OCI-LY7 (cell line): ENCODE data around the gene KLK15. TPM values are rescaled to one million over a fixed set of nuclear protein-coding genes. Genes with fewer than 3 reads are reported as not detected.

Experiments used
- BruUV-seq: library from RNA; stranded (reverse); fragments of 400-500 nt; replicated peaks from 2 replicates; lab custom pipeline; 2021; lab: Mats Ljungman, UMichigan
- CTCF ChIA-PET: fragments of 300-600 bp; sonication (Branson Sonifier 250); formaldehyde crosslinking; loops from one replicate; lab custom pipeline; 2022; ENCODE audit warnings: antibody characterized with exemption; ENCODE audit not compliant: unreplicated experiment; lab: Charles Lee
- POLR2A ChIA-PET: fragments of 300-600 bp; sonication (Branson Sonifier 250); formaldehyde crosslinking; loops from one replicate; lab custom pipeline; 2022; ENCODE audit warnings: antibody characterized with exemption; lab: Charles Lee
- DNase-seq: peaks from one replicate; pipeline ENCODE4 v3.0.0-alpha.2; 2015; ENCODE audit warnings: low spot score
- H2AFZ ChIP-seq: fragments of 200-600 bp; sonication (generic), shearing (Covaris generic); 2 replicates; pipeline ENCODE4 v1.6.1; 2014; ENCODE audit warnings: mild to moderate bottlenecking, antibody characterized with exemption, low read length, moderate library complexity
- H3K27ac ChIP-seq: fragments of 200-600 bp; sonication (generic); 2 replicates; pipeline ENCODE4 v1.5.1; 2014; ENCODE audit warnings: mixed run types, low read depth, mild to moderate bottlenecking, moderate library complexity, low read length, inconsistent platforms; ENCODE audit not compliant: poor library complexity, severe bottlenecking
- H3K36me3 ChIP-seq: fragments of 200-600 bp; sonication (generic); 2 replicates; pipeline ENCODE4 v1.6.1; 2014; ENCODE audit warnings: mild to moderate bottlenecking, antibody characterized with exemption, low read length, moderate library complexity, mixed read lengths; ENCODE audit not compliant: insufficient read depth
- H3K4me1 ChIP-seq: fragments of 200-600 bp; sonication (generic); 2 replicates; pipeline ENCODE4 v1.5.1; 2014; ENCODE audit warnings: mild to moderate bottlenecking, low read length; ENCODE audit not compliant: insufficient read depth, poor library complexity, severe bottlenecking
- H3K4me2 ChIP-seq: fragments of 200-600 bp; sonication (generic); 2 replicates; pipeline ENCODE4 v1.6.1; 2014; ENCODE audit warnings: mild to moderate bottlenecking, low read length
- H3K4me3 ChIP-seq: fragments of 200-600 bp; sonication (generic); 2 replicates; pipeline ENCODE4 v1.5.1; 2014; ENCODE audit warnings: mild to moderate bottlenecking, low read depth, low read length; ENCODE audit not compliant: poor library complexity, severe bottlenecking
- H3K79me2 ChIP-seq: fragments of 200-600 bp; sonication (generic); 2 replicates; pipeline ENCODE4 v1.6.1; 2016; ENCODE audit warnings: low read depth, mild to moderate bottlenecking, low read length, moderate library complexity, mixed read lengths; ENCODE audit not compliant: insufficient read depth
- H3K9me2 ChIP-seq: fragments of 200-600 bp; sonication (generic); 2 replicates; pipeline ENCODE4 v1.6.1; 2016; ENCODE audit warnings: mild to moderate bottlenecking, low read length, mixed read lengths; ENCODE audit not compliant: insufficient read depth
- H3K9me3 ChIP-seq: fragments of 200-600 bp; sonication (generic); 2 replicates; pipeline ENCODE4 v1.6.1; 2014; ENCODE audit warnings: mild to moderate bottlenecking, mixed run types, low read length, mixed read lengths
- H4K20me1 ChIP-seq: fragments of 200-600 bp; sonication (generic); 2 replicates; pipeline ENCODE4 v1.6.1; 2014; ENCODE audit warnings: mild to moderate bottlenecking, antibody characterized with exemption, low read length, moderate library complexity, mixed read lengths; ENCODE audit not compliant: insufficient read depth
- EZH2phosphoT487 ChIP-seq: fragments of 200-600 bp; sonication (generic); IDR thresholded peaks from 2 replicates; pipeline ENCODE4 v1.6.1; 2018; ENCODE audit warnings: low read depth, borderline replicate concordance, mild to moderate bottlenecking, mixed run types, antibody characterized with exemption, low read length, moderate library complexity, mixed read lengths
- intact Hi-C: fragments of 100-400 bp; cut with micrococcal nuclease; formaldehyde crosslinking; loops from one replicate; pipeline ENCODE4 v1.10.0; 2022; ENCODE audit not compliant: unreplicated experiment
- total RNA-seq, 2 experiments: library from RNA; depleted of rRNA in 1 of 2; stranded (reverse); fragments of >200 nt in 1 of 2; shearing (Covaris generic) in 1 of 2; gene quantifications; 2 replicates each; pipeline ENCODE4 v1.2.3, GENCODE V29; 2014 to 2022
- TF ChIP-seq, protein P1 (sequence below): fragments of 200-600 bp; sonication (generic); conservative IDR thresholded peaks from 2 replicates; pipeline ENCODE4 v1.5.1; 2014; ENCODE audit warnings: mild to moderate bottlenecking, antibody characterized with exemption, low read length, moderate library complexity, mixed read lengths

KLK15 gene
- total RNA-seq, 2 experiments from 2014 or later: not detected

DNA sequence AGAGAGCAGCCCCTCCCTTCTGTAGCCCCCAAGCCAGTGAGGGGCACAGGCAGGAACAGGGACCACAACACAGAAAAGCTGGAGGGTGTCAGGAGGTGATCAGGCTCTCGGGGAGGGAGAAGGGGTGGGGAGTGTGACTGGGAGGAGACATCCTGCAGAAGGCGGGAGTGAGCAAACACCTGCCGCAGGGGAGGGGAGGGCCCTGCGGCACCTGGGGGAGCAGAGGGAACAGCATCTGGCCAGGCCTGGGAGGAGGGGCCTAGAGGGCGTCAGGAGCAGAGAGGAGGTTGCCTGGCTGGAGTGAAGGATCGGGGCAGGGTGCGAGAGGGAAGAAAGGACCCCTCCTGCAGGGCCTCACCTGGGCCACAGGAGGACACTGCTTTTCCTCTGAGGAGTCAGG lies 25.5 kb upstream of the KLK15 start:
- no peak overlapping the region for H3K4me2 ChIP-seq
- POLR2A ChIA-PET: no interaction called here
- TF ChIP-seq, protein P1, sequence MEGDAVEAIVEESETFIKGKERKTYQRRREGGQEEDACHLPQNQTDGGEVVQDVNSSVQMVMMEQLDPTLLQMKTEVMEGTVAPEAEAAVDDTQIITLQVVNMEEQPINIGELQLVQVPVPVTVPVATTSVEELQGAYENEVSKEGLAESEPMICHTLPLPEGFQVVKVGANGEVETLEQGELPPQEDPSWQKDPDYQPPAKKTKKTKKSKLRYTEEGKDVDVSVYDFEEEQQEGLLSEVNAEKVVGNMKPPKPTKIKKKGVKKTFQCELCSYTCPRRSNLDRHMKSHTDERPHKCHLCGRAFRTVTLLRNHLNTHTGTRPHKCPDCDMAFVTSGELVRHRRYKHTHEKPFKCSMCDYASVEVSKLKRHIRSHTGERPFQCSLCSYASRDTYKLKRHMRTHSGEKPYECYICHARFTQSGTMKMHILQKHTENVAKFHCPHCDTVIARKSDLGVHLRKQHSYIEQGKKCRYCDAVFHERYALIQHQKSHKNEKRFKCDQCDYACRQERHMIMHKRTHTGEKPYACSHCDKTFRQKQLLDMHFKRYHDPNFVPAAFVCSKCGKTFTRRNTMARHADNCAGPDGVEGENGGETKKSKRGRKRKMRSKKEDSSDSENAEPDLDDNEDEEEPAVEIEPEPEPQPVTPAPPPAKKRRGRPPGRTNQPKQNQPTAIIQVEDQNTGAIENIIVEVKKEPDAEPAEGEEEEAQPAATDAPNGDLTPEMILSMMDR: no peak
- no peak for TF ChIP-seq EZH2phosphoT487
- H3K4me1 ChIP-seq: no peaks in the 10 kb centered on the region
- H3K9me2 ChIP-seq: no peaks in the 10 kb centered on the region
- H4K20me1 ChIP-seq: no peaks in the 10 kb centered on the region
- CTCF ChIA-PET: no interaction called here
- H3K79me2 ChIP-seq: no peaks in the 10 kb centered on the region
- H3K36me3 ChIP-seq: no peaks in the 10 kb centered on the region
- no peak overlapping the region for H3K4me3 ChIP-seq
- H3K9me3 ChIP-seq: no peaks in the 10 kb centered on the region
- no TSS peak for BruUV-seq
- no peak overlapping the region for H2AFZ ChIP-seq
- intact Hi-C loops: no loop called here
- H3K27ac ChIP-seq: no peak overlapping the region
- no peak for DNase-seq

DNA sequence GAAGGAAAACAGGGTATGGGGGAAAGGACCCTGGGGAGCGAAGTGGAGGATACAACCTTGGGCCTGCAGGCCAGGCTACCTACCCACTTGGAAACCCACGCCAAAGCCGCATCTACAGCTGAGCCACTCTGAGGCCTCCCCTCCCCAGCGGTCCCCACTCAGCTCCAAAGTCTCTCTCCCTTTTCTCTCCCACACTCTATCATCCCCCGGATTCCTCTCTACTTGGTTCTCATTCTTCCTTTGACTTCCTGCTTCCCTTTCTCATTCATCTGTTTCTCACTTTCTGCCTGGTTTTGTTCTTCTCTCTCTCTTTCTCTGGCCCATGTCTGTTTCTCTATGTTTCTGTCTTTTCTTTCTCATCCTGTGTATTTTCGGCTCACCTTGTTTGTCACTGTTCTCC lies 24.0 kb upstream of the KLK15 start:
- CTCF ChIA-PET: no interaction called here
- Histone ChIP-seq H3K4me1 (no peaks in the 10 kb centered on the region), H3K4me2 (no peak overlapping the region)

More for the DNA sequence above, 24.0 kb upstream of the KLK15 start:
- intact Hi-C loops: no loop called here
- no TSS peak for BruUV-seq
- H3K9me2 ChIP-seq: no peaks in the 10 kb centered on the region
- DNase-seq: no peak
- TF ChIP-seq, protein P1: no peak
- TF ChIP-seq EZH2phosphoT487: no peak
- H3K79me2 ChIP-seq: no peaks in the 10 kb centered on the region
- H4K20me1 ChIP-seq: no peaks in the 10 kb centered on the region
- POLR2A ChIA-PET: no interaction called here
- H3K9me3 ChIP-seq: no peaks in the 10 kb centered on the region
- no peak overlapping the region for H2AFZ ChIP-seq
- no peak overlapping the region for H3K4me3 ChIP-seq
- no peaks in the 10 kb centered on the region for H3K36me3 ChIP-seq
- H3K27ac ChIP-seq: no peak overlapping the region
